HG03565 (cell line): ENCODE data around the gene RXRA.

Experiments used
- ATAC-seq: cut with Tn5 transposase; IDR thresholded peaks from one replicate; pipeline ENCODE4 v1.9.1; 2021; ENCODE audit warnings: mild to moderate bottlenecking, moderate library complexity; ENCODE audit not compliant: unreplicated experiment

Gene RXRA

DNA sequence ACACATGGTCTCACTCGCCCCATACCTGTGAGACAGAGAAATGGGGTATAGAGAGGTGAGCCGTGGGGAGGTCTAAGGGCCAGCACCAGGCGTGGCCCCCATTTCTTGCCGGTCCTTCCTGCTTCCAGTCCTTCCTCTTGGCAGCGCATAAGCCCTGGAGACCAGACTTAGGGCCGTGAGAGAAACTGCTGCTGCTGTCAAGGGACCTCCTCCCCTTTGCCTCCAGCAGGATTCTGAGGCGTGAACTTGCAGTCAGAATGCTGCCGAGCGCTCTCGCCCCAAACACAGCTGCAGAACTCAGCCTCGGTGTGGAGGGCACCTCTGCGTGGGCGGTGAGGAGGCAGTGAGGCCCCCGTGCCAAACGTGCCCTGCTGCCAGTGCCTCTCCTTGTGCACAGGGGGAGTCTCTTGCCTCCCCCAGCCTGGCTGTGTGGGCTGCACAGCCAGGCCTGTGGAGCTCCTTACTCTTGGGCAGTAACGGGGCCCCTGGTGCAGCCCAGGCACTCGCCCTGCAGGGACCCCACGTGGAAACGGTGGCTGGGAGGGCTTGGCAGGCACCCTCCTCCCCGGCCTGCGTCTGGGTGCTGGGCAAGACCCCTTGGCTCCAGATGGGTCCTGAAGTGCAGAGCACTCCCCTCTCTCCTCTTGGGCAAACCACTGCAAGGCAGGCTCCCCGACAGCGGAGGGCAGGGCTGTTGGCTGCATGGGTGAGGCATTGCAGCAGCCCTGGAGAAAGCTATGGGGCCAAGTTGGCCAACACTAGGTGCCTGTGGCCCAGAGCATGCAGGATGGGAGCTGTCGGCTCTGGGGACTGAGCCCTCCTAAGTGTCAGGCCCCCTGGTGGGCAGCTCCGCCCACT, 85.4 kb downstream of the RXRA start:
- no peak for ATAC-seq

- ATAC-seq: no peak
Observed at GRCh38 chr9:134412298-134412711, 86.0 kb downstream of the RXRA start.

- ATAC-seq: no peak
Observed at GRCh38 chr9:134413112-134413715, 87.0 kb downstream of the RXRA start.

DNA sequence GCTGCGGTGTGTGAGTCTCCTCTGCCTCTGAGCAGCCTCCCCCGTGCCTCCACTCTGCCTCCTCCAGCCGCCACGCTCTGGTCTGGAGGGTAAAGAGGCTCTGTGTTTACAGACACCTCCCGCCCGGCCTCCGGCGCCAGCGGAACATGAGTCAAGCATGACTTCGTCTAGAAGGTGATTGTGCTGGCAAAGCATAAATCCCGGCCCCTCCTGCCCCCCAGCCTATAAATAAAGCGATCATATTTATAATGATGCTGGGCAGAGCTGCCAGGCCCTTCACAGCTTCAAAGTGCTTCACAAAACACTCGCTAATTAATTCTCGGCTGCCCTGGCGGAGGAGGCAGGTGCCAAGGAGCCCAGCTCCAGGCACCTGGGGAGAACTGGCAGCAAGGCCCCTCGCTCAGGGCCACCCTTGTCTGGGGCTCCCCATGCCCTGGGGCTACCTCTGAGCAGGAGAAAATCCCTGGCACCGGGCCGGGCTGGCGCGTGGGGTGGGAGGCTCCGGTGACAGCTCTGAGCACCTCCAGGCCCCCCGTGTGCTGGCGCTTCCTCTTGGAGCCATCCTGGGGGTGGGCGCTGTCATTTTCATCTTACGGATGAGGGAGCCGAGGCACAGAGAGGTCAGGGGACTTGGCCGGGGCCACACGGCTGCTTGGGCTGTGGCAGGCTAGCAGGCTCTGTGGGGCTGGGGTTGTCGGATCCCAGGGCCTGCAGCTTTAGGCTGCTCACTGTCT, 87.8 kb downstream of the RXRA start:
- no peak for ATAC-seq

DNA sequence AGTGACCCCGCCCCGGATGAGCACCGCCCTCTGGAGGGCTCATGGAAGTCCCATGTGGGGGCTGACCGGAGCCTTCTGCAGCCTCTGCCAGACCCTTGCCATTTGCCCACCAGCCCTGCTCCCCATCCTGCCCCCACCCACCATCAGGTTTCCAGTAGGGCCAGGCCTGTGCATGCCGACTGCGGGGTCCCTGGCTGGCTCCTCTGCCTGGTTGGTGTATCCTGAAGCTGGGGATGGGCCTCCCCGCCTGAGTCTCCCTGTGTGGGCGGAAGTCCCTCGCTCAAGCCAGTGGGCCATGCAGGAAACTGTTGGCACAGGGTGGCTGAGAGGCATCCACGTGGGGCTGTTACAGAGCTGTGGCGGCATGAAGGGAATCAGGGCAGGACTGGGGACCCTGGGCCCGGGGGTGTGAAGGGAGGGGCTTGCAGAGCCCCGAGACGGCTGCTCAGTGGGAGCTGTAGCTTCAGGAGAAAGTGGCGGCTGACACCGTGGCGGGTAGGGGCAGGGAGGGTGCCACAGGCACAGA, 88.7 kb downstream of the RXRA start:
- ATAC-seq: no peak

DNA sequence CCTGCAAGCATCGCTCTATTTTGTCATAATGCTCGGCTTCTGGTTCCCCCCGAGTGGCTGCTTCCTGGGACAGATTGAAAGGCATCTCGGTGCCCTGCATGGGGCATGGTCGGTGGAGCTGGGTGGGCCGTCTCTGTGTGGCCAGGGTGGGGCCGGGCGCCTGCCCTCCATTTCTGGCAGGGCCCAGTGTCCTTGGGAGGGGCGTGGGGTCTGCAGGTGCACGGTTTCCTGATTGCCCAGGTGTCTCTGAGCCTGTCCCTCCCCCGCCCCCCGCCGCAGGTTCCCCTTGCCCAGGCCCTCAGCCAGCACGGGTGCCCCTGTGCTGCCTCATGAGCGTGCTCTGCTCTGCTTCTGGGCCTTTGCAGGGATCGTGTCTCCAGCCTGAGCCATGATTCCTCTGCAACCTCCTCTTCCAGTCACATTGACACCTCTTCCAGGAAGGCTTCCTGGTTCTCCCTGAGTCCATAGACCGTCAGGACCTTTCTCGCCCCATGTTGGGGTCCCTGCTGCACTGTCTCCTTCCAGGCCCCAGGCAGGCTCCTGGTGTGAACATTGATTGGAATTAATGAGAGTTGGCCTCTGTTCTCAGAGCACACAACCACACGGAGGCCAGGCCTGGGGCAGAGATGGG, 90.2 kb downstream of the RXRA start:
- ATAC-seq: no peak

DNA sequence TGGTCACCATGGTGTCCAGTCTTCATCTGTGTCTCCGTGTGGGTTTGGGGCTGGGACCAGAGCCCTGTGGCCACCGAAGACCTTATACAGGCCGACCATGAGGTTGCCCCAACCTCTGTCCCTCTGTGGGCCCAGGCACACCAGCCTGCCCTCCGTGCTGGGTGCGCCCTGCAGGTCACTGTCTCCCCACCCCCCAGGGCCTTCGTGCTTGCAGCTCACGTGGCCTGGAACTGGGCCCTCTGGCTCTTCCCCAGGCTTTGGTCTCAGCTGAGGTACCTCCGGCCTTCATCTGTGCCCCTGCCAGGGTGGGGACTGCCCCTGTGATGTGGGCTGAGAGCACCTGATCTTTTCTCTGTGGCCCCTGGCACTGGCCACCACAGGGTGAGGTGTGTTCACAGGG, 92.1 kb downstream of the RXRA start:
- no peak for ATAC-seq

- ATAC-seq: no peak
Observed at GRCh38 chr9:134419000-134419683, 92.9 kb downstream of the RXRA start.

DNA sequence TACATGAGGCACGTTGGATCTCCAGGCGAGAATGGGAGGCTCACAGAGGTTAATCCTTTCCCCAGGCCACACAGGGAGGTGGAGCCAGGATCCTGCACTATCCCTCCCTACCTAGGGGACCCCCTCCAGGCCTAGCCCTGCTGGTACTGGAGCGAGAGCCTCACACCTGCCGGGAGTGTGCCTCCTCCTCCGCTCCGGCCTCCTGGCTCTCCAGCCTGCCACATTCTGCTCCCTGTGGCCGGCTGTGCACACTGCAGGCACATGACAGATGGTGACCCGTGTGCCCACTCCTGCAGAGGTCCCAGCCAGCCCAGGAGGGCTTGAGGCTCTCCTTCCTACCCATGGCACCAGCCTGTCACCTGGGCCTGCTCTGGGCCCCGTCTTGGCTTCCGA, 93.4 kb downstream of the RXRA start:
- no peak for ATAC-seq

GRCh38 chr9:134420281-134420845, 94.1 kb downstream of the RXRA start:
- no peak for ATAC-seq

GRCh38 chr9:134420974-134421432, 94.7 kb downstream of the RXRA start:
- no peak for ATAC-seq

DNA sequence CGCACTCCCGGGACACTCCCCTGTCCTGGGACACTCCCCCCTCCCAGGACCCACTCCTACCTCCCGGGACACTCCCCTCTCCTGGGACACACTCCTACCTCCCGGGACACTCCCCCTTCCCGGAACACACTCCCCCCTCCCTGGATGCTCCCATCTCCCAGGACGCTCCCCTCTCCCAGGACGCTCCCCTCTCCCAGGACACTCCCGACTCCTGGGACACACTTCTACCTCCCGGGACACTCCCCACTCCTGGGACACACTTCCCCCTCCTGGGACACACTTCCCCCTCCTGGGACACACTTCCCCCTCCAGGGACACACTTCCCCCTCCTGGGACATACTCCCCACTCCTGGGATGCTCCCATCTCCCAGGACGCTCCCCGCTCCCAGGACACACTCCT, 95.6 kb downstream of the RXRA start:
- ATAC-seq: no peak

DNA sequence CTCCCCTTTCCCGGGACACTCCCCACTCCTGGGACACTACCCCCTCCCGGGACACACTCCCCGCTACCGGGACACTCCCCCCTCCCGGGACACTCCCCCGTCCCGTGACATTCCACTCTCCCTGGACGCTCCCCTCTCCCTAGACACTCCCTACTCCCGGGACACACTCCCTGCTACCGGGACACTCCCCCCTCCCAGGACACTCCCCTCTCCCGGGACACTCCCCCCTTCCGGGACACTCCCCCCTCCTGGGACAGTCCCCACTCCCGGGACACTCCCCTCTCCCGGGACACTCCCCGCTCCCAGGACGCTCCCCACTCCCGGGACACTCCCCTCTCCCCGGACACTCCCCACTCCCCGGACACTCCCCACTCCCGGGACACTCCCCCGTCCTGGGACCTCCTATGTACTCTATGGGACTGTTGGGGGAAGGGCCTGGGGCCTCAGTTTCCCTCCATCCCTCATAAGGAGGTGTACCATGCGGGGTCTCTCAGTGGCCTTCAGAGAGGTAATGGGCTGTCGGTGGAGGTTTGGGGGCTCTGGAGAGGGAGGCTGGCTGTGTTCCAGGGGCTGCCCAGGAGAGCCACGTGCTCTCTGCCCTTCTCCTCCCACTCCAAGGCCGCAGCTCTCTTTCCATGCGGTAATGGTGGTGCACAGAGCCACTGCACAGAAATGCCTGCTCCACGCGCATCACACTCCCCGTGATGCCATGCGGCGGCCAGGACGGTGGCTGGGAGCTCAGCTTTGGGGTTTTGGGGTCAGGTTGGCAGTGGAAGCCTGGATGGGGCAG, 96.2 kb downstream of the RXRA start:
- ATAC-seq: no peak

DNA sequence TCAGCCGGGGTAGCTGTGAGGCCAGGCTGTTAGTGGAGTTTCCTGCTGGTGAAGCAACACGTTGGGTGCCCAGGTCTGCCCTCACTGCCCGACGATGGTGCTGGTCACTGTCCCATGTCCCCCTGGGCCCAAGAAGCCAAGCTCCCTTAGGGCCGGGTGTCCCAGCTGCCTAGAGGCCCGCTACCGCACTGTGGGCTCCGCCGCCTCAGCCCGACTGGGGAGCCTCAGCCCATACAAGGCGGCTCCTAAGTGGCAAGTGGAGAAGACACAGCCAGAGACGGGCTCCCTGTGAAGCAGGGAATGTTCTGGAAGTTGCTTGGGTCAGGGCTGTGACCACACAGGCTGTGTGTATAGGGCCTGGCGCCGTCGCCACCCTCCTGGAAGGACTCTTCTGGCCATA, 96.9 kb downstream of the RXRA start:
- ATAC-seq: no peak

DNA sequence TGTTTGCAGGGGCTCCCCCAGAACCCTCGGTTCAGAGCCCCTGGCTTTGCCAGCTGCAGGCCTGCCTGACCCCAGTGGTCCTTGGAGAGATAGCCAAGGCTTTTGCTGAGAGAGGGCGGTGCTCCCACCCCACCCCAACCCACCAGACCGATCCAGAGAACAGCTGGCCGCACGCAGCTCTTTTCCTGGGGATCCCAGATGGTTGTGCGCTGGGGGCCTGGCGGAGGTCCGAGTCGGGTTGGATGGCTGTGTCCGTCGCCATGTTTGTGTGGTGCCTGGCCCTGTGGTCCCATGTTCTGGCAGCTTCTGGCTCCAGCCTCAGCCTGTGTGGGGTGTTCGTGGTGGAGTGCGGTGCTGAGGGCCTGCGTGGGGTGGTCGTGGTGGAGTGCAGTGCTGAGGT, 97.5 kb downstream of the RXRA start:
- ATAC-seq: no peak

- ATAC-seq: no peak
Observed at GRCh38 chr9:134424818-134425217, 98.6 kb downstream of the RXRA start.

DNA sequence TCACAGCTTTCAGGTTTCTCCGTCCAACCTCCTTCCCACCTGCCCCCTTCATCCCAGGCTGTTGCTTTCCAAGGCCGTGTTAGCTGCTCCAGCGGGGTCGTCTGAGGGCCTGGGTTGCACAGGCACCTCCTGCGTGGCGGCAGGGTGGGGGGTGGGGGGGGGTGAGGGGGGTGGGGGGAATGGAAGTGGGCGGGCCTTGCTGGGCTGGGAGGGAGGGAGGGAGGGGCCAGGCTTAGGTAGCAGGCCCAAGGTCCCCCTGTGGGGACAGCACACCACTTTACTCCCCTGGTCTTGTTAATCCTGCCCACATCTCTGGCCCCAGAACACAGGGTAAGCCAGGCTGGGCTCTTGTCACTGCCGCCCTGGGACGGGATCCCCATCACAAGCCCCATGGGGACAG, 99.1 kb downstream of the RXRA start:
- no peak for ATAC-seq

GRCh38 chr9:134425812-134426211, 99.6 kb downstream of the RXRA start:
- no peak for ATAC-seq

DNA sequence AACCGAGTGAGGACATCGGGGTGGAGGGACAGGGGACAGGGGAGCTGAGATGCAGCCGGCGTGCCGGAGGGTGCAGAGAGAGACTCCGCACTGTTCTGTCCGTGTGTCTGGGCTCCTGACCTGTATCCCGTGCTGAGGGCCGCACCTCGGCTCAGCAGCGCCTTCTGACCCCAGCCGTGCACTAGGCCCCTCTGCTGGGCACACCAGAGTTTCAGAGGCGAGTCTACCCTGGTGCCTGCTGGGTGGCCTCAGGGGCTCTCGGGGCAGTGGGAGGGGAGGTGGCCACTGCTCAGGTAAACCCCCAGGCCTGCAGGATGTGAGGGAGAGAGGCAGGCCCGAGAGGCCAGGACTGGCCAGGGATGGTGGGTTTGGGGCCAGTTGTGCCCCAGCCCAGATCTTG, 100.2 kb downstream of the RXRA start:
- ATAC-seq: no peak
